GM21576 (cell line): ENCODE measurements around the gene DUOXA1.
"Not testable (repeated sequence)": the region's sequence is repeated elsewhere in the genome, so short reads cannot be mapped to it uniquely, and the experiment has no call there.

Source experiments
- ATAC-seq: cut with Tn5 transposase; IDR thresholded peaks from one replicate; pipeline ENCODE4 v1.9.1; 2021; ENCODE audit warnings: mild to moderate bottlenecking, moderate library complexity; ENCODE audit not compliant: unreplicated experiment

The DUOXA1 gene

DNA sequence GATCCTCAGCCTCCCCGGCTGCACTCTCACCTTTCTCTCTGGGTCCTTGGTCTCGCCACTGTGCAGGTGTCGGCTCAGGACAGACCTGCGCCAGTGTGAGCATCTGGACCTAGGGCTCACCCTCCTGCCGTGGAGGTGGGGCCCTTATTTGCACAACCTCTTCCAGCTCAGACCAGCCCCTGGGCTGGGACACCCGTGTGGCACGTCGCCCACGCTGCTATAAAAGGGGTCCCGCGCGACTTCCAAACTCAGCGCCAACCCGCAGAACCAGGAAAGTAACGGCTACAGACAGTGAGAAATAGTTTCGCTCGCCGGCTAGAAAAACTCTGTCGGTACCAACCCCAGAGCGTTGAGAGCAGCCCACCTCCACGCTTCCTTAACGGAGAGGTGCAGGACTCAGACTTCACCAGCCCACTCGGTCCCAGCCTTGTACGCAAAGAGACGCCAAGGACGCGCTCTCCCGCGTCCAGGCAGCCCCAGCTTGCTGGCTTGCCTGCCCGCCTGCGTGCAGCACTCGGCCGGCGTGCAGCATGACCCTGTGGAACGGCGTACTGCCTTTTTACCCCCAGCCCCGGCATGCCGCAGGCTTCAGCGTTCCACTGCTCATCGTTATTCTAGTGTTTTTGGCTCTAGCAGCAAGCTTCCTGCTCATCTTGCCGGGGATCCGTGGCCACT, 15.5 kb downstream of the DUOXA1 start, which contains the start of the genes DUOX2 and DUOXA2:
TSS of gene DUOX2 (minus strand) at position 97 of the 675 bp plus-strand sequence. CDS start 761 bp downstream, outside the sequence.
TSS of gene DUOXA2 (plus strand) at position 251 of the 675 bp plus-strand sequence. CDS start at position 531, 280 bp downstream.
- ATAC-seq = no peak

DNA sequence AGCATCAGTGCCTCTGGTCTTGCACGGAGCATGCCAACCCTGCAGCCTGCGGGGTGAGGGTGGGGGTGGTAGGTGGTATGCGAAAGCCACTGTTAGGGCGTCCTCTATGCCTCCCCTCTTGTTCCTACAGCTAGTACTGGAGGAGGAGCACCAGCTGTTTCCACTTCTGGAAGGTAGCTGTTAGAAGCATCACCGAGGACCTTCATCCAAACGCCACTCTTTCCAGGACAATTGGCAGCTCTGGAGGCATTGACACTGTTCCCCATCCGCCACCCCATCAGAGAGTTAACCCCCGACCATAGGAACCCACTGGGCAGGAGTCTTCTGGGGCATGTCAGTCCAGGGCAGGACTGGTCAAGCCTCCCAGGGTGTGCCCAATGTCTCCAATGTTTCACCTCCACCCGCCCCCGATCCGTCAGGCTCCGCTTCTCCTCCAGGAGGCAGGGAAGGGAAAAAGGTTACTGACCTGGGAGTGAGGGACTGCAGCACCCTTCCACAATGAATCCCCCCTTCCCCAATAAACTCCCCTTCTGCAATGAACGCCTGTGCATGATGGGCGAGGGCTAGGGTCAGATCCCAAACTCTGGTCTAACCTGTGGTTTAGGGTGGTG, 16.2 kb downstream of the DUOXA1 start:
- ATAC-seq = no peak

DNA sequence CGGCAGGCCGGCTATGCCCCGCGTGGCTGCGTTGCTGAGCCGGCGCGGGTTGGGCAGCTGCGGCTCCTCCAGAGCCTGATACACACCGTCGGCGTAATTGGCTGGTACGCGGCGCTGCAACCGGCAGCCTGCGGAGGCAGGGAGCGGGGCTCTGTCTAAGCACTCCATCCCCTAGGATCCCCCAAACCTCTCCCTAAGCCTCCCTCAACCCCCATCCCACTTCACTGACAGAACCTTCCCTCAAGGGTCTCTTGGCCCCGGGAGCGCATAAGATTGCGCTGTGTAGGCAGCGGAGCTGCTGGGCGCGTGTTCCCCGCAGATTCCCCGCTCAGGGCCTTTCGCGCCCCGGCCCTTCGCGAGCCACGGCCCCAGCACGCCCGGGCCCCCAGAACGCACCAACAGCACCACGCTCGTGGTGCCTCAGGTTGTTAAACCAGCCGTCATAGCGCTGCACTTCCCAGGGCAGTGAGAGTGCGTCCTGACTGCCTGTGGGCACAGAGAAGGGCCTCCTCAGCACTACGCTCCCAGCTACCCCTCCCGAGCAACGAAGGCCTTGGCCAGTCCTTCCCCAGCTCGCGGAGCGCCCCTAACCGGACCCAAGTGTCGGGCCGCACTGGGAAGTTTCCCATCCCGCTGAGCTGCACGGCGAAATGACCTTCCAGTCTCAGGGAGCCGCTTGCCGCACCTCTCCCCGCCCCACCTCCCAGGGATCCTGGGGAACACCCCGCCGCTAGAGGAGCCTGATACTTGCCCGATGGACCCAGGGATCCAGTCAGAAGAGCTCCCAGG, 16.9 kb downstream of the DUOXA1 start:
- ATAC-seq = no peak

DNA sequence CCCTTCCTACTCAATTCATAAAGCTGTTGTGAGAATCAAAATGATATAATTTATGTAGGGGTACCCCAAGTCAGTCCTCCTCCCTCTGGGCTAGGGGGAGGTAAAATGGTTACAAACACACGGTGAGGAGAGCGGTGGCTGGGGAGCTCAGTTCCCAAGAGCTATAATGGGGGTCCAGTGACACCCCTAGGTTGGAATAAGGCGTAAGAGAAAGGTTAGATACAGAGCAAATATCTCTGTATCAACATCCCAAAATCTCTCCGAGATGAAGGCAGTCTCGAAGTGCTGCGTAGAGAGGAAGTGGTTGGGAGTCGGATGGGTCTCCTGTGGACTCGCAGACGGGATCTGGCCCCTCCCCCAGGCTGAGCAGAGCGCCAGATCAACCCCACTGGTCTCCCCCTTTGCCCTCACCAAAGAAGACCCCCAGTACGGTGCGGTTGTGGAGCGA, 17.5 kb downstream of the DUOXA1 start:
- ATAC-seq = no peak

DNA sequence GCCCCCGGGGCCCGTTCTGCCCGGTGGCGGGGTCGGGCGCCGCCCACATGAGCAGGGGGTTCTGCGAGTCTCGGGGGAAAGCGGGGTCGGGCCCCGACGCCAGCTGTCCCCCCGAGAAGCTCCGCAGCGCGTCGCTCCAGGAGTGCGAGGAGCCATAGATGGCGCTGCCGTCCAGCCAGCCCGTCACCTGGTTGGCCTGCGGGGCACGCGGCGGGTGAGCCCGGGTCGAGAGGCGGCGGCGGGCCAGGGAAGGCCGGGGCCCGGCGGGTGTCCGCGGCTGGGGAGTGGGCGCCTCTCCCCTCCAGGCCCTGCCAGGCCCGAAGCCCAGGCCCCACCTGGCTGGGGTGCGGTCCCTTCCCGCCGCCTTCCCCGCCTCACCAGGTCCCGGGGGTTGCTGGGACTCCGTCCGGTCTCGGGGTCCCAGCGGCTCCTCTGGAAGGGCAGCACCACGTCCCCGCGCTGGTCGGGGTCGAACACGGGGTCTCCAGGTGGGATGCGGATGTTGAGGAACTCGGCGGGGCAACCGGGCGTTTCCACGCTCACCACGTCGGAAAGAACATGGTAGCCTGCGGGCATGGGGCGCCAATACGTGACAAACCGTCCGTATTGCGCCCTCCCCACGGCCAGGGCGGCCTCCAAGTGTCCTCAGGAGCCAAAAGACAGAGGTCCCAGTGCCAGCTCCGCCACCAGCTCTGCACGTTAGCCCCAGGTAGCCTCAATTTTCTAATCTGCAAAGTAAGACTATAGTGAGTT, 18.1 kb downstream of the DUOXA1 start:
- ATAC-seq = no peak

- no peak for ATAC-seq
Observed at GRCh38 chr15:45110256-45110820, 19.3 kb downstream of the DUOXA1 start.

- no peak for ATAC-seq
Observed at GRCh38 chr15:45107941-45108630, 21.6 kb downstream of the DUOXA1 start.

DNA sequence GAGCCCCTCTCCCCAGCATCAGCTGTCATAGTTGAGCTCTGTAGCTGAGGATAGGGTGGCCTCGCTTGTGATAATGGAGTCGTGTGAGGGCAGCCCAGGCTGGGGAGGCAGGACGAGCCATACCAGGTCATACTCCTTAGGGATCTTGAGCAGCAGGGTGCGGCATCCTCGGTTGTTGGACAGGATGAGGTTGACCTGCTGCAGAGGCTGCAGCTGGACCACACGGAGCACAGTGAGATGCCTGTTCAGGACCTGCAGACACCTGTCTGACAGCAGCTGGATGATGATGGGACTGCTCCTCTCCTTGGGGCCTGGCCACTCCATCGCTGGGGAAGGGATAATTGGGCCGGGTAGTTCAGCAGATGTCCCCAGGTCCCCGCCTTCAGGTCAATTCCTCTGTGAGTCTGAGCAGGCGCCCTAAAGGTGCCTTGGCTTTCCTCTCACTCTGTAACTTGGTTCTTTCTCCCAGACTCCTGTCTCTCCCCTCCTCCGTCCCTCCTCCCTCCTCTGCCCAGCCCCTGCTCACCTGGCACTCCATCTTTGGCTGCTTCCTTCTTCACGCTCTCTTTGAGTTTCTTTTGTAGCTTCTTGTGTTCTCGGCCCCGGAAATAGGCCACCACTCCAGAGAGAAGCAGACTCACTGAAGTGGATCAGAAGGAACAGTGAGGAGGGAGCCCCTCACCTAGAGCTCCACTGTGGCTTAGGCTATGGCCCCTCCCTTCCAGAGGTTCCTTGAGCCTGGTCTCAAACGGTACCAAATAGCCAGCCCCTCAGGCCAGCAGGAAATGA, 23.5 kb downstream of the DUOXA1 start:
- no peak for ATAC-seq

DNA sequence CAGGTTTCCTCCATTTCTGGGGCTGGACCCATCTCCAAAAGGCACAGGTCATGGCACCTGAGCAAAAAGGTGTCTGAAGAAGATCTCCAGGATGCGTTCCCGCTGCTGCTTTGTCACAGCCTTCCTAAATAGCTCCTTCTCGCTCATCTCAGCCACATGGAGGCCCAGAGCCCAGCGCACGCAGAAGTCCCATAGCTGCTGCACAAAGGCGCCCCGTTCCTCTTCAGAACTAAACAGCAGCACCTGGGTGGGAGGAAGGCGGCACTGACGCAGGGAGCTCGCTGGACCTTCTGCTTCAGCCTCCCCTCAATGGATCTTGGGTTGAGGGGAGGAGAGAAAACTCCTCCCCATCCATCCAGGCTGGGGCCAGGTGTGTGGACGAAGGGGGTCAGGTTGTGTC, 24.1 kb downstream of the DUOXA1 start:
- ATAC-seq = no peak

GRCh38 chr15:45104170-45104569, 25.5 kb downstream of the DUOXA1 start:
- ATAC-seq = not testable (repeated sequence)

- no peak for ATAC-seq
Observed at GRCh38 chr15:45102226-45102625, 27.5 kb downstream of the DUOXA1 start.

- no peak for ATAC-seq
Observed at GRCh38 chr15:45101749-45102148, 27.9 kb downstream of the DUOXA1 start.

- ATAC-seq = no peak
Observed at GRCh38 chr15:45100884-45101625, 28.6 kb downstream of the DUOXA1 start.

GRCh38 chr15:45099549-45100165, 30.0 kb downstream of the DUOXA1 start:
- no peak for ATAC-seq

DNA sequence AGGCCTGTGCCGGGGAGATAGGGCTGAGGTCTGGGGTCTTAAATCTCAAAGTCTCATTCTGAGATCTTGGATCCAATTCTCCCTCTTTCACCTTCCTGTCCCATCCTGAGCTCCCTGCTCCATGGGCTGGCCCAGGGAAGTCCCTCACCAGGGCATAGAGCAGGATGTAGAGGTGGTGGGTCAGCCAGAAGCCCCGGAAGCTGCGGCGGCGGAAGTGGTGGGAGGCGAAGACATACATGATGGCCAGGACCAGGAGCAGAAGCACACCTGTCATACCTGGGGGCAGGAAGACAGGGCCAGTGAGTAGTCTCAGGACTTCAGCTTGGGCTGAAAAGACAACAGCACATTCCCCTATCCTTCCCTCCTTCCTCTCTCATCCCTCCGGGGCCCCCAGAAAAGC, 32.2 kb downstream of the DUOXA1 start:
- ATAC-seq = no peak

- no peak for ATAC-seq
Observed at GRCh38 chr15:45095661-45096060, 34.0 kb downstream of the DUOXA1 start.

- no peak for ATAC-seq
Observed at GRCh38 chr15:45094358-45094730, 35.3 kb downstream of the DUOXA1 start.
